Mesenchymal stem cell (in vitro differentiated cells and primary cell): ENCODE results near the gene TMEM184A.

ENCODE experiments used
- DNase-seq: peaks from one replicate; pipeline ENCODE4 v3.0.0-alpha.2; 2013
- H2AFZ ChIP-seq: one replicate; pipeline ENCODE4 v1.6.1; 2013; ENCODE audit warnings: low read depth, mild to moderate bottlenecking, control low read depth, inconsistent platforms, low read length, moderate library complexity
- H2AK5ac ChIP-seq: 2 replicates; pipeline ENCODE4 v1.6.1; 2013; ENCODE audit warnings: low read length, moderate library complexity, mild to moderate bottlenecking, inconsistent platforms; ENCODE audit not compliant: severe bottlenecking
- H2BK120ac ChIP-seq: one replicate; pipeline ENCODE4 v1.6.1; 2013; ENCODE audit warnings: low read depth, mild to moderate bottlenecking, inconsistent platforms, low read length, moderate library complexity
- H2BK12ac ChIP-seq, 2 experiments: one replicate each; pipeline ENCODE4 v1.6.1; 2013; ENCODE audit warnings: inconsistent platforms in 2 of 2, low read length in 2 of 2, mild to moderate bottlenecking in 2 of 2, moderate library complexity in 2 of 2, control low read depth in 1 of 2
- H2BK15ac ChIP-seq: one replicate; pipeline ENCODE4 v1.6.1; 2013; ENCODE audit warnings: mild to moderate bottlenecking, low read depth, inconsistent platforms; ENCODE audit not compliant: poor library complexity, severe bottlenecking
- H2BK5ac ChIP-seq: 2 replicates; pipeline ENCODE4 v1.6.1; 2013; ENCODE audit warnings: low read depth, mild to moderate bottlenecking, low read length, control low read depth, inconsistent platforms; ENCODE audit not compliant: poor library complexity, severe bottlenecking
- H3K14ac ChIP-seq, 2 experiments: one replicate each; pipeline ENCODE4 v1.6.1; 2013; ENCODE audit warnings: inconsistent platforms in 2 of 2, low read length in 2 of 2, control low read depth in 1 of 2, mild to moderate bottlenecking in 1 of 2, moderate library complexity in 1 of 2
- H3K18ac ChIP-seq, 2 experiments: one replicate each; pipeline ENCODE4 v1.6.1; 2013; ENCODE audit warnings: inconsistent platforms in 2 of 2, low read length in 2 of 2, control low read depth in 1 of 2, low read depth in 1 of 2, mild to moderate bottlenecking in 1 of 2
- H3K23ac ChIP-seq, 2 experiments: one replicate each; pipeline ENCODE4 v1.6.1; 2013; ENCODE audit warnings: inconsistent platforms in 2 of 2, low read length in 2 of 2, mild to moderate bottlenecking in 2 of 2, moderate library complexity in 2 of 2, control low read depth in 1 of 2
- H3K27ac ChIP-seq: 2 replicates; pipeline ENCODE4 v1.5.1; 2013; ENCODE audit warnings: mild to moderate bottlenecking, moderate library complexity, low read length, control low read depth, inconsistent platforms; ENCODE audit not compliant: poor library complexity, severe bottlenecking
- H3K27me3 ChIP-seq, 2 experiments: 2 replicates each; pipeline versions ENCODE4 v1.6.1 to v1.7.0; 2013; ENCODE audit warnings: low read length in 2 of 2, mild to moderate bottlenecking in 2 of 2, moderate library complexity in 2 of 2, control low read depth in 1 of 2, inconsistent platforms in 1 of 2; ENCODE audit not compliant: control insufficient read depth in 1 of 2, insufficient read depth in 1 of 2
- H3K36me3 ChIP-seq, 2 experiments: 2 replicates each; pipeline versions ENCODE4 v1.6.1 to v1.7.0; 2013; ENCODE audit warnings: low read length in 2 of 2, control low read depth in 1 of 2, inconsistent platforms in 1 of 2, low read depth in 1 of 2, mild to moderate bottlenecking in 1 of 2; ENCODE audit not compliant: insufficient read depth in 2 of 2, control insufficient read depth in 1 of 2
- H3K4ac ChIP-seq, 2 experiments: one replicate each; pipeline ENCODE4 v1.6.1; 2013; ENCODE audit warnings: inconsistent platforms in 2 of 2, low read length in 2 of 2, mild to moderate bottlenecking in 2 of 2, moderate library complexity in 2 of 2, control low read depth in 1 of 2, low read depth in 1 of 2
- H3K4me1 ChIP-seq: 2 replicates; pipeline ENCODE4 v1.6.1; 2013; ENCODE audit warnings: low read depth, low read length, control low read depth; ENCODE audit not compliant: control insufficient read depth, insufficient read depth
- H3K4me2 ChIP-seq: 2 replicates; pipeline ENCODE4 v1.6.1; 2013; ENCODE audit warnings: low read length, mild to moderate bottlenecking, inconsistent platforms; ENCODE audit not compliant: poor library complexity, severe bottlenecking
- H3K4me3 ChIP-seq, 2 experiments: 2 replicates each; pipeline versions ENCODE4 v1.5.1 to v1.7.0; 2013; ENCODE audit warnings: low read length in 2 of 2, mild to moderate bottlenecking in 2 of 2, control low read depth in 1 of 2, low read depth in 1 of 2; ENCODE audit not compliant: insufficient read depth in 1 of 2
- H3K79me1 ChIP-seq: replicated peaks from 2 replicates; pipeline ENCODE4 v1.6.1; 2013; ENCODE audit warnings: mild to moderate bottlenecking, control low read depth, low read length, inconsistent platforms; ENCODE audit not compliant: poor library complexity, severe bottlenecking
- H3K9ac ChIP-seq: 2 replicates; pipeline ENCODE4 v1.7.0; 2013; ENCODE audit warnings: mild to moderate bottlenecking, low read length, moderate library complexity
- H3K9me3 ChIP-seq: 2 replicates; pipeline ENCODE4 v1.7.0; 2013; ENCODE audit warnings: mild to moderate bottlenecking, low read length; ENCODE audit not compliant: control insufficient read depth
- H4K8ac ChIP-seq: one replicate; pipeline ENCODE4 v1.6.1; 2013; ENCODE audit warnings: inconsistent platforms, mild to moderate bottlenecking, low read length, moderate library complexity
- H4K91ac ChIP-seq: one replicate; pipeline ENCODE4 v1.6.1; 2013; ENCODE audit warnings: mild to moderate bottlenecking, low read length, inconsistent platforms
- WGBS: methylation state at CpG from one replicate; pipeline ENCODE4 v1.1.7; 2013; ENCODE audit warnings: mixed read lengths; 5-methylcytosine and 5-hydroxymethylcytosine counted together

TMEM184A gene

GRCh38 chr7:1550005-1550845 is 5.8 kb downstream of the TMEM184A start:
- no peak overlapping the region for H2BK15ac ChIP-seq
- H2AFZ ChIP-seq, result no peak overlapping the region
- H3K27ac ChIP-seq, result no peak overlapping the region
- no peak overlapping the region for H2AK5ac ChIP-seq
- WGBS, result 92% methylated on average over 42 of the region's 42 CpGs
- no peak overlapping the region for H3K4me3 ChIP-seq
- no peaks in the 10 kb centered on the region for H3K9me3 ChIP-seq
- H3K79me1 ChIP-seq, result no peaks in the 10 kb centered on the region
- DNase-seq, result peak; percentile 4
- peak overlapping the region; percentile 32 for H4K8ac ChIP-seq
- H2BK12ac ChIP-seq, result no peak overlapping the region
- H3K14ac ChIP-seq, result no peak overlapping the region
- peak overlapping the region in 1 of 2 experiments; percentile 43 for H3K4ac ChIP-seq
- H3K4me2 ChIP-seq, result no peak overlapping the region
- peak overlapping the region; percentile 47 for H4K91ac ChIP-seq
- H3K36me3 ChIP-seq, result peaks cover 0 to 56% of the 10 kb centered on the region in 2 experiments
- no peak overlapping the region for H2BK120ac ChIP-seq
- H3K23ac ChIP-seq, result no peak overlapping the region
- no peak overlapping the region for H3K9ac ChIP-seq
- peaks cover 0 to 4% of the 10 kb centered on the region in 2 experiments for H3K27me3 ChIP-seq
- H3K18ac ChIP-seq, result no peak overlapping the region
- peaks cover 15% of the 10 kb centered on the region for H3K4me1 ChIP-seq
- H2BK5ac ChIP-seq, result no peak overlapping the region

- Histone ChIP-seq H3K23ac (no peak overlapping the region), H3K4me2 (no peak overlapping the region), H3K9me3 (no peaks in the 10 kb centered on the region), H2BK5ac (no peak overlapping the region), H3K36me3 (peaks cover 0 to 63% of the 10 kb centered on the region in 2 experiments), H4K8ac (no peak overlapping the region), H2BK120ac (no peak overlapping the region), H3K4ac (no peak overlapping the region), H3K4me3 (no peak overlapping the region), H3K79me1 (no peaks in the 10 kb centered on the region), H2BK12ac (no peak overlapping the region), H2BK15ac (no peak overlapping the region), H4K91ac (no peak overlapping the region), H3K27ac (no peak overlapping the region), H2AK5ac (no peak overlapping the region), H3K4me1 (peaks cover 8% of the 10 kb centered on the region), H2AFZ (no peak overlapping the region), H3K9ac (no peak overlapping the region), H3K27me3 (peaks cover 0 to under 1% of the 10 kb centered on the region in 2 experiments), H3K14ac (no peak overlapping the region), H3K18ac (no peak overlapping the region)
- DNase-seq, result peak; percentile 2
- 93% methylated on average over 27 of the region's 27 CpGs for WGBS
These were observed 6.5 kb downstream of the TMEM184A start for GRCh38 chr7:1549357-1550004.

GRCh38 chr7:1548944-1549343 is 7.1 kb downstream of the TMEM184A start:
- Histone ChIP-seq H3K4me1 (peaks cover 4% of the 10 kb centered on the region), H3K27me3 (no peaks in the 10 kb centered on the region), H2AK5ac (no peak overlapping the region), H2AFZ (no peak overlapping the region), H3K4me3 (no peak overlapping the region), H2BK12ac (no peak overlapping the region), H3K23ac (no peak overlapping the region), H4K91ac (peak overlapping the region; percentile 3), H3K79me1 (no peaks in the 10 kb centered on the region), H3K9me3 (no peaks in the 10 kb centered on the region), H2BK5ac (no peak overlapping the region), H4K8ac (no peak overlapping the region), H3K9ac (no peak overlapping the region), H3K27ac (no peak overlapping the region), H3K14ac (peak overlapping the region in 1 of 2 experiments; percentile 24), H3K4me2 (no peak overlapping the region), H3K18ac (no peak overlapping the region), H2BK120ac (no peak overlapping the region), H2BK15ac (no peak overlapping the region), H3K4ac (no peak overlapping the region), H3K36me3 (peaks cover under 1 to 69% of the 10 kb centered on the region in 2 experiments)
- DNase-seq, result peak; percentile 18
- WGBS, result 89% methylated on average over 14 of the region's 14 CpGs

- H4K8ac ChIP-seq, result no peak overlapping the region
- H3K79me1 ChIP-seq, result no peaks in the 10 kb centered on the region
- H2BK15ac ChIP-seq, result no peak overlapping the region
- H3K27ac ChIP-seq, result no peak overlapping the region
- peaks cover 2 to 74% of the 10 kb centered on the region in 2 experiments for H3K36me3 ChIP-seq
- H3K4me1 ChIP-seq, result peaks cover 2% of the 10 kb centered on the region
- H2AFZ ChIP-seq, result no peak overlapping the region
- H3K9me3 ChIP-seq, result no peaks in the 10 kb centered on the region
- peak; percentile 31 for DNase-seq
- no peak overlapping the region for H3K14ac ChIP-seq
- no peak overlapping the region for H4K91ac ChIP-seq
- H3K4me3 ChIP-seq, result no peak overlapping the region
- H3K23ac ChIP-seq, result no peak overlapping the region
- H3K27me3 ChIP-seq, result no peaks in the 10 kb centered on the region
- H3K9ac ChIP-seq, result no peak overlapping the region
- no peak overlapping the region for H3K18ac ChIP-seq
- no peak overlapping the region for H2AK5ac ChIP-seq
- H2BK5ac ChIP-seq, result no peak overlapping the region
- no peak overlapping the region for H2BK12ac ChIP-seq
- 85% methylated on average over 15 of the region's 17 CpGs for WGBS
- no peak overlapping the region for H3K4me2 ChIP-seq
- H3K4ac ChIP-seq, result no peak overlapping the region
- H2BK120ac ChIP-seq, result no peak overlapping the region
These were observed 7.6 kb downstream of the TMEM184A start for GRCh38 chr7:1548438-1548831.
